Placental epithelial cell (primary cell): Measurements from ENCODE around the gene ACBD4. TPM values are rescaled to one million over a fixed set of nuclear protein-coding genes. Genes with fewer than 3 reads are reported as not detected.

Experiments used
- small RNA-seq: library from RNA; depleted of rRNA; stranded (forward); fragments of <200 nt; gene quantifications from one replicate; pipeline ENCODE3, GENCODE V24; 2012
- total RNA-seq: library from RNA; depleted of rRNA; stranded (reverse); fragments of >200 nt; gene quantifications from 2 replicates; pipeline ENCODE4 v1.2.3, GENCODE V29; 2012

The ACBD4 gene
- 2.5 and 4.3 TPM in 2 replicates for total RNA-seq

DNA sequence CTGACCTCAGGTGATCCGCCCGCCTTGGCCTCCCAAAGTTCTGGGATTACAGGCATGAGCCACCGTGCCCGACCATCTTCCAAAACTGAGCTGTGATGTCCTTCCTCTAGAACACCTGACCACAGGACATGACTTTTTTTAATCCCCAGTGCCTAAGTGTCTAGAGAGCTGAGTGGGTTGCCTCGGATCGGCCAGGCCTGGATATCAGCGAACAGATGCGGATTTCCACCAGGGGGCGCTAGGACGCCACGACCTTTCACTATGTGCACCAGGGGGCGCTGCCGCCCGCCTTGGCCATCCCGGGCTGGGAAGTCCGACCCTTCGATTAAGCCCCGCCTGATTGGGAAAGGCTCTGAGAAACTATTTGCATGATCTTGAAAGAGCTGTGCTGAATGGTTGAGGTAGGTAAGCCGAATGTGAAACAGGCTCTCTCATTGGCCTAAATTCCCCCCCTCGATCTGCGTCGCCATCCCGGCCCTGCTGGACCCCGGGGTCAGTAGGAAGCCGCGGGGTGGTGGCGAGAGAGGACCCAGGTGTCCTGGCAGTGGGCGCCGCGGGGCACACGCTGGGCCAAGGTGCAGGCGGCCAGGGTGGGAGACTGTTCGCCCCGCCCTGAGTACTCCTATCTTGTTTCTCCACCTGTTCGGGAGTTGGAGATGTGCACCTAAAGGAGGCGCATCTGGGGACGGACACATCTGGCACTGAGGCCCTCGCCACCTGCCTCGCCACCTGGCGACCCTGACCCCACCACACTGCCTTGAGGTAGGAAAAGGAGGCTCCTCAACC, at the start of gene ACBD4:
TSS of gene ACBD4 (plus strand) at position 496 of the 786 bp plus-strand sequence. CDS start 458 bp downstream, outside the sequence.

DNA sequence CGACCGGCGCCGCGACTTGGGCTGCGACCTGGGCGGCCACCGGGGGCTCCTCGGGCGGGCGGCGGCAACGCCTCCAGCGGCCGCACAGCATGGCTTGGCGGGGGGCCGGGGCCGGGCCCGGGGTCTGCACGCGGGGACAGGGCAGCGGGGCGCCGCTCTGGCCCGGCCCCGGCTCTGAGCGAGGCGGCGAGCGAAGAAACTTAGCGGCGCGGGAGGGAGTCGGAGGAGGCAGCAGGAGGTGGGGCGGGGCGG, 3.2 kb upstream of the ACBD4 start, which contains the start of gene PLCD3:
TSS of gene PLCD3 (minus strand) at position 196 of the 252 bp plus-strand sequence. CDS start at position 91, 105 bp downstream.

DNA sequence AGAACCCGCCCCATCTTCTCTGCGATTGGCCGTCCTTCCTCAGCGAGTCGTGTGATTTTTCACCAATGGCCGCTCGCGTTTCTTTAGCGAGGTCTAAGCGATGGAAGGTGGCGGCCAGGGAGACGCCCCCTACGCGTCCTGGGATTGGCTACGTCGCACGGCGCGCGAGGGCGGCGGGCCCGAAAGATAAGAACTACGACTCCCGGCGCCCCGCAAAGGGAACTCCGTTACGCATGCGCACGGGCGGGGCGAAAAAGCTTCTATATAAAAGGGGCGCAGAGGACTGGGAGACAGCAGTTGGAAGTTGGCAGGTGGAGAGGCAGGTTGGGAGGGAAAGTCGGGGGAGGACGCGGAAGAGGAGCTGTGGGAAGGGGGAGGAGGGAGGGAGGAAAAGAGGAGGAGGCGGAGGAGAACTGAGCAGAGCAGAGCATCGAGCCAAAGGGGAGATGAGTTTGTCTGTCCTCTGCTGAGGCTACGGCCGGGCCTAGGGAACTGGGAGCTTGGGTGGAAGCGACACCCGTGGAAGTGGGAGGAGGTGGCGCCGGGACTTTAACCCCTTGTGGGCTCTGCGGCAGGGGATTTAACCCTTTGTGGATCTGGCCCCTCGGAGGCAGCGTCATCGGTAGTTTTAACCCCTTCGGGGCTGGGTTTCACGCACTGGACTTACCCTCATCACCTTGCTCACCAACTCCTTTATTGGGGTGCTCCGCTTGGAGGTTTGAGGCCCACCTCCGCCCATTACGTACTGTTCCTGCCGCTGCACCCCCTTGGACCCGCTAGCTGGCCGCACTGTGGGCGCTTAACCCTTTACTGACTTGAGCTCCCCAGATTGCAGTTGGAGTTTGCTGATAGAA, 12.9 kb downstream of the ACBD4 start, which contains the start of gene HEXIM1:
TSS of gene HEXIM1 (plus strand) at position 293 of the 854 bp plus-strand sequence. CDS start 716 bp downstream, outside the sequence.

GRCh38 chr17:45161288-45162024, 26.0 kb downstream of the ACBD4 start, which contains the start of gene HEXIM2:
Gene HEXIM2, plus strand, starts transcription at chr17:45161875. Its CDS starts 919 bp downstream, at chr17:45162794.

Small RNA genes lying within 50 kb of the gene (small RNA-seq; reads per million reads assigned to genes)
- not detected for gene MIR6784

Other genes with a start within 250 kb of the ACBD4 start
- gene EFTUD2, start 236.2 kb upstream of the ACBD4 start, total RNA-seq: 75.8 and 92.3 TPM in 2 replicates
- under 0.01 and 0.11 TPM in 2 replicates for gene GFAP, start 220.2 kb upstream of the ACBD4 start, total RNA-seq
- 1.7 and 2.4 TPM in 2 replicates for gene KIF18B, start 187.9 kb upstream of the ACBD4 start, total RNA-seq
- 0.39 and 0.65 TPM in 2 replicates for gene C1QL1, start 167.4 kb upstream of the ACBD4 start, total RNA-seq
- gene DCAKD, start 84.1 kb upstream of the ACBD4 start, total RNA-seq: 89.6 and 123 TPM in 2 replicates
- 61.6 and 71.8 TPM in 2 replicates for gene NMT1, start 74.4 kb upstream of the ACBD4 start, total RNA-seq
- 143 and 169 TPM in 2 replicates for gene PLCD3, start 3.2 kb upstream of the ACBD4 start, total RNA-seq
- 11.4 and 18.5 TPM in 2 replicates for gene HEXIM1, start 12.8 kb downstream of the ACBD4 start, total RNA-seq
- gene HEXIM2, start 26.2 kb downstream of the ACBD4 start, total RNA-seq: 5.9 and 11.0 TPM in 2 replicates
- gene FMNL1, start 86.2 kb downstream of the ACBD4 start, total RNA-seq: 1.7 and 3.1 TPM in 2 replicates
- 0.33 and 0.39 TPM in 2 replicates for gene SPATA32, start 126.4 kb downstream of the ACBD4 start, total RNA-seq
- 6.1 and 6.7 TPM in 2 replicates for gene MAP3K14, start 181.3 kb downstream of the ACBD4 start, total RNA-seq